Type B pancreatic cell (in vitro differentiated cells): ENCODE data around the gene CCDC93. TPM values are rescaled to one million over a fixed set of nuclear protein-coding genes. Genes with fewer than 3 reads are reported as not detected.
A peak's percentile ranks its signal among the peaks of the same experiment; 100 is the strongest.

Source experiments
- DNase-seq: peaks from one replicate; pipeline ENCODE4 v3.0.0; 2021; ENCODE audit warnings: mixed read lengths; ENCODE audit not compliant: unreplicated experiment; ENCODE audit errors: extremely low spot score
- H3K27ac Mint-ChIP-seq: 2 replicates; pipeline ENCODE4 v1.8.0; 2021; ENCODE audit warnings: mild to moderate bottlenecking, mixed read lengths
- H3K27me3 Mint-ChIP-seq: 2 replicates; pipeline ENCODE4 v1.8.0; 2021; ENCODE audit warnings: mixed read lengths
- H3K36me3 Mint-ChIP-seq: 2 replicates; pipeline ENCODE4 v1.8.0; 2021; ENCODE audit warnings: mixed read lengths
- H3K4me1 Mint-ChIP-seq: one replicate; pipeline ENCODE4 v1.8.0; 2021; ENCODE audit warnings: mixed read lengths; ENCODE audit not compliant: unreplicated experiment
- H3K4me3 Mint-ChIP-seq: 2 replicates; pipeline ENCODE4 v1.8.0; 2021; ENCODE audit warnings: mild to moderate bottlenecking, mixed read lengths
- H3K9me3 Mint-ChIP-seq: 2 replicates; pipeline ENCODE4 v1.8.0; 2021; ENCODE audit warnings: mixed read lengths
- CTCF ChIP-seq: fragments of 200-600 bp; sonication (generic); conservative IDR thresholded peaks from 2 replicates; pipeline ENCODE4 v1.5.0; 2021; ENCODE audit warnings: antibody characterized with exemption, mild to moderate bottlenecking
- total RNA-seq: library from RNA; stranded (reverse); gene quantifications from 2 replicates; pipeline ENCODE4 v1.2.1, GENCODE V29; 2021; ENCODE audit warnings: low replicate concordance

The CCDC93 gene
- total RNA-seq, 1 donor from 2014 or later, result 36.7 TPM

GRCh38 chr2:117956036-117956796 lies 57.7 kb downstream of the CCDC93 start:
- no peak for DNase-seq
- Mint-ChIP-seq H3K27me3 (no peaks in the 10 kb centered on the region), H3K27ac (no peak overlapping the region), H3K36me3 (peaks cover 42% of the 10 kb centered on the region), H3K9me3 (no peaks in the 10 kb centered on the region), H3K4me3 (no peak overlapping the region), H3K4me1 (no peaks in the 10 kb centered on the region)
- TF ChIP-seq CTCF, result peak; percentile 38

- Mint-ChIP-seq H3K4me3 (no peak overlapping the region), H3K36me3 (peaks cover 39% of the 10 kb centered on the region)
- TF ChIP-seq CTCF, result no peak
Measured at GRCh38 chr2:117953231-117953630, 60.6 kb downstream of the CCDC93 start.

GRCh38 chr2:117952701-117953100 lies 61.2 kb downstream of the CCDC93 start:
- Mint-ChIP-seq H3K27ac (no peak overlapping the region), H3K9me3 (no peaks in the 10 kb centered on the region), H3K36me3 (peaks cover 33% of the 10 kb centered on the region), H3K27me3 (no peaks in the 10 kb centered on the region), H3K4me3 (no peak overlapping the region), H3K4me1 (no peaks in the 10 kb centered on the region)
- no peak for TF ChIP-seq CTCF
- DNase-seq, result no peak

More at GRCh38 chr2:117953231-117953630, 60.6 kb downstream of the CCDC93 start:
- Mint-ChIP-seq H3K9me3 (no peaks in the 10 kb centered on the region), H3K27ac (no peak overlapping the region), H3K27me3 (no peaks in the 10 kb centered on the region), H3K4me1 (no peaks in the 10 kb centered on the region)
- no peak for DNase-seq

GRCh38 chr2:117952228-117952627 lies 61.6 kb downstream of the CCDC93 start:
- no peak for DNase-seq
- no peaks in the 10 kb centered on the region for H3K27me3 Mint-ChIP-seq
- H3K4me3 Mint-ChIP-seq, result no peak overlapping the region
- peaks cover 29% of the 10 kb centered on the region for H3K36me3 Mint-ChIP-seq
- TF ChIP-seq CTCF, result no peak
- H3K4me1 Mint-ChIP-seq, result no peaks in the 10 kb centered on the region
- H3K27ac Mint-ChIP-seq, result no peak overlapping the region
- H3K9me3 Mint-ChIP-seq, result no peaks in the 10 kb centered on the region

DNA sequence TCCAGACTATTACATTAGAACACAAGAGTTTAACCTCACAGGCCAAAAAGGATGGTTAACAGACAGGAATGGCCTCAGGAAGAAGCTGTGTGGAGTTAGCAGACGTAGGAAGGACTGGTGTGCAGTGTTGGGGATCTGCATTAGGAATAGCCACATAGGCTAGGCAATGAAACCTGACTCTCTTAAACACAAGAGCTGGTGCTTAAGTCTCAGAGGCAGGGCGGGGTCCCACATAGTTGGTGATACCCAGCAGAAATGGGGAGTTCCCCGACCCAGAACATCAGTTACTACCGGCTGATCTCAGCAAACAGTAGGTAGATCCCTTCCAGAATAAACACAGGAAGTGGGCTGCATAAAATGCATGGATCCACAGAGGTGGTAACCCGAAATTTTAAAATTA lies 64.1 kb downstream of the CCDC93 start:
- Mint-ChIP-seq H3K4me1 (no peaks in the 10 kb centered on the region), H3K27ac (no peak overlapping the region), H3K4me3 (no peak overlapping the region), H3K27me3 (no peaks in the 10 kb centered on the region), H3K36me3 (peaks cover 28% of the 10 kb centered on the region), H3K9me3 (no peaks in the 10 kb centered on the region)
- TF ChIP-seq CTCF, result no peak
- DNase-seq, result no peak
